GM12801 (cell line): ENCODE data around the gene COL27A1.
"Not testable (repeated sequence)": the region's sequence is repeated elsewhere in the genome, so short reads cannot be mapped to it uniquely, and the experiment has no call there.

Source experiments
- CTCF ChIP-seq: IDR thresholded peaks from one replicate; pipeline ENCODE4 v1.5.1; 2011; ENCODE audit warnings: control low read depth; ENCODE audit not compliant: insufficient read length; ENCODE audit errors: extremely low read depth

COL27A1 gene

DNA sequence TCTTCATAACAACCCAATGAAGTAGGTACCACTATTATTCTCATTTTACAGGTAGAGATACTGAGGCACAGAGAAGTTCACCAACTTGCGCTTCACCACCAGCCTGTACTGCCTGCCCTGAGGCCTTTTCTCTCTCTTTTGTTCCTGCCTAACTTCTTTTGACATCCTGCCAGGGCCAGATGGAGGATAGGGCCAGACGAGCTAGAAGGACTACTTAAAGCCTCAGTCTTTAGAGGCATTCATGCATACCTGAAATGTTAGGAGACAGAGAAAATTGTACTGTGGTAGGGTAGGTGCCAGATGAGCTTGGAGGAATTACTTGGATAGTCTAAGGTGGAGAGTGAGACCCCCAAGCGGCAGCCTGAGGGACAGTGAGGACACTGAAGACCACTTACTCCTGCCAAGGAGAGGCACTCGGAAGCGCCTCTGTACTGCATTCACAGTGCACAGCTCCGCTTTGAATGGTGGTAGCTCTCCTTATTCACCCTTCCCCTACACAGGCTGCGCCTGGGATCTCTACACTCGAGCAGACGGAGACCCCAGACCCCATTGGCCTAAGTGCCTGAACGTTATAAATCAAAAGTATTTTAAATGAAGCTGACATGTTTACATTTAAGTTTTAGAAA is 161.4 kb downstream of the COL27A1 start:
- TF ChIP-seq CTCF, result no peak

GRCh38 chr9:114317665-114318357 is 162.5 kb downstream of the COL27A1 start:
- no peak for TF ChIP-seq CTCF

- TF ChIP-seq CTCF, result no peak
Measured at GRCh38 chr9:114318416-114318815, 163.1 kb downstream of the COL27A1 start.

- no peak for TF ChIP-seq CTCF
Measured at GRCh38 chr9:114319147-114319546, 163.8 kb downstream of the COL27A1 start.

- TF ChIP-seq CTCF, result no peak
Measured at GRCh38 chr9:114321759-114322158, 166.4 kb downstream of the COL27A1 start.

- TF ChIP-seq CTCF, result not testable (repeated sequence)
Measured at GRCh38 chr9:114322831-114323531, 167.6 kb downstream of the COL27A1 start, which contains the start of gene ORM1. ORM1 (plus strand) TSS chr9:114323098; CDS start chr9:114323134, 36 bp downstream.

DNA sequence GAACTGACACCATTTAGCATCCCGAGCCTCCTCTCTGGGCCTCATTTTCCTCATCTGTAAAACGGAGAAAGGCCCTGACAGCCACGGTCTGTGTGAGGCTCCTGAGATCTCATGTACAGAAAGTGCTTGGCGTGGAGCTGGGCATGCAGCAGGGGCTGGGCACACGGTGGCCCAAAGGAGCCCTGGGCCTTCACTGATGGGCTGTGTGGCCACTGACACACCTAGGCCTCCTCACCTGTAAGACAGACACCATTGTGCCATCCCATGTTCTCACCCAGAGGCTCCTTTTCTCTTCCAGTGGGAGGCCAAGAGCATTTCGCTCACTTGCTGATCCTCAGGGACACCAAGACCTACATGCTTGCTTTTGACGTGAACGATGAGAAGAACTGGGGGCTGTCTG is 169.2 kb downstream of the COL27A1 start:
- no peak for TF ChIP-seq CTCF
